Activated CD4-positive, alpha-beta T cell treated with anti-CD3 and anti-CD28 coated beads, Interleukin-10, Interleukin-2, amounts not matched to agents 100 ng/mL and 50 ng/mL, durations not matched to agents 16 hours and 8 hours (primary cell): ENCODE measurements around the gene COG6.

ENCODE experiments used
- DNase-seq: peaks from one replicate; pipeline ENCODE4 v3.0.0-alpha.2; 2020

The COG6 gene

GRCh38 chr13:39655569-39656324, at the start of gene COG6:
Gene COG6 (plus strand): TSS chr13:39655662. CDS start chr13:39655727, 65 bp downstream.
- peak; percentile 94 for DNase-seq

GRCh38 chr13:39605677-39606320, 49.7 kb upstream of the COG6 start:
- no peak for DNase-seq

GRCh38 chr13:39607876-39608275, 47.6 kb upstream of the COG6 start:
- no peak for DNase-seq

DNA sequence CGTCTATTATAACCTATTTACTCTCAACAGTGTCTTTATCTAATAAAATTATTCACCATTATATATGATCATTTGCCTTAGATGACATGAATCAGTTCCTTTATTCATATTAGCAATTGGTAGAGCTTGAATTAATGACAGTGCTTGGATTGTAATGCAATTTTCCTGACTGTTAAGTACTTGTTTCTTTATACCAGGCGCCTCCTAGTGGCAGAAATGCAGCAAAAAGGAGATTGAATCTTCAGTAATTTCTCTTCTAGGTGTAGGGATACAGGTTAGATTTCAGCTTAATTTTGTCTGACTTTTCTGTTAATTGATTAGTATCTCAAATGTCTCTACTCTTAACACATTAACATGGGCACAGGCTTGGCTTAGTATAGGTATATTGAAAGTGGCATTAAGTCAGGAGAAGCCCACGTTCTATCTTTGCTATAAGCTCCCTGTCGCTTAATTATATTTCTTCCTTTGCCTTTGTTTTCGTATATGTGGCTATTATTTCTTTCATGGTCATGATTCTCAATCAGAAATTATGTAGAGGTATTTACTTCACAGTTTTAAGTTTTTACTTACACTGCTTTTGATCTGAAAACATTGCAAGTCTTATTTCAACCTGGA, 43.3 kb upstream of the COG6 start:
- DNase-seq, result peak; percentile 58

- DNase-seq, result peak; percentile 59
Measured at GRCh38 chr13:39616087-39616694, 39.3 kb upstream of the COG6 start.

DNA sequence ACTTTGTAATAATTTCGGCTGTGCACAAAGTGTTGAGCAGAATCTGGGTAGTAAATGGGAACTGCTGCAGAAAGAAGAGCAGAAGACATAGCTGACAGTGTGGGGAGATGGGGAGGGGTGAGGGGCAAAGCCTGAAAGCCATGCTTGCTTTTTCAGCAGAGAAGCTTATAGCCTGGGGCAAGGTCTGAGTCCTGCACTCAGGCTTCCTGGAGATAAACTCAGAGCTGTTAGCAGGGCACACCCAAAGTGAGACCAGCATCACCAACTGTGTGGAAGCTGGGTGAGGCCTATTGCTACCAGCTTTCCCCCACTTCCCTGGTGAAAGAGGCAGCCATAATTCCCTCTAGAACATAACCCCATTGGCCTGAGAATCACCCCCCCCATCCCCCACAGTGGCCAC, 36.9 kb upstream of the COG6 start:
- DNase-seq, result no peak

- DNase-seq, result no peak
Measured at GRCh38 chr13:39623466-39623865, 32.0 kb upstream of the COG6 start.

GRCh38 chr13:39631307-39631706, 24.2 kb upstream of the COG6 start:
- DNase-seq, result no peak

DNA sequence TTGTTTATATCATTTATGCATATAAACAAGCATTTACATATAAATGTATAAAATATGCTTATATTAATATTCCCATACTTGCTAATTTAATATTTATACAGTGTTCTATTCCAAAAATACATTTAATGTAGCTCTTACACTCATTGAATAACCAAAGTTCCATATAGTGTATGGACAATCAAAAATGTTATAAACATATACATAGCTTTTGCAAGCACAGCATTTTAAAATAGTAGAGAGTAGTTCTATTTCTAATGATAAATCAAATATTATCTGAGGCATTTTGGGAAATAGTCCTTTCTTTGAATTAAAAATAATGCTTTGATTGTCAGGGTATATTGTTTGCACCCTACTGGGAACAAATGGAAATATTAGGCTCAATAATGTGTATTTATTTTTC, 22.5 kb upstream of the COG6 start:
- DNase-seq, result no peak

DNA sequence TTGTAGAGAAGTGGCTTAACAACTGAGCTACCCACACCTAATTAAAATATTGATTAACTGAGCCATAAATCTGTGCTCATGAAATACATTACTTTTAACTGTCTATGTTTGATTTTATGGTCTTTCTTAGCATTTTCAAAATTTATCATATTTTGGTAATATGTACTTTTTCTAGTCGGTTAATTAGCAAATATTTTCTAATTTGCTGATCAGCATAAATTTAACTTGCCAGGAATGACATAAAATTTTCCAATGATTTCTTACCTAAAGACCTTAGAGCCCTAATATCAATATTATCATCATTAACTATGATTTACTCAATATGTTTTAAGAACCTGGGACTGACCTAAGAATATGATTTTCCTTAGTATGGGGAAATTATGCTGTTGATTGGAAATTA, 19.9 kb upstream of the COG6 start:
- no peak for DNase-seq

- no peak for DNase-seq
Measured at GRCh38 chr13:39637890-39638289, 17.6 kb upstream of the COG6 start.

DNA sequence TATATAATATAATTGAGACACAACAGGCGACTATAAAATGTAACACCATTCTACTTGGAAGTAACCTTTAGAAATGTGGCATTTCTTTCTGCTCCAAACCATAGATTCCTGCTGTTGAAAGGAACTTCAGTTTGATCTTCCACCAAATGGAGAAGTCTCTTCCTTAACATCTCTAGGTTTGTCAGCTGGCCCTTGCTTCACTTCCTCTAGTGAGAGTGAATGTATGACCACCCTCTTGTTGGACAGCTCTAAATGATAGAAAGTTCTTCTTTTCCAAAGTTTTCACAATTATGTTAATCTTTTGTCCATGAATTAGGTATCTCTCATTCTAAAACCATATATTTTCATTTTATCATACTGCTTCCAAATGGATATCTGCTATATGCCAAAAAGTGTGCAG, 13.8 kb upstream of the COG6 start:
- DNase-seq, result no peak

DNA sequence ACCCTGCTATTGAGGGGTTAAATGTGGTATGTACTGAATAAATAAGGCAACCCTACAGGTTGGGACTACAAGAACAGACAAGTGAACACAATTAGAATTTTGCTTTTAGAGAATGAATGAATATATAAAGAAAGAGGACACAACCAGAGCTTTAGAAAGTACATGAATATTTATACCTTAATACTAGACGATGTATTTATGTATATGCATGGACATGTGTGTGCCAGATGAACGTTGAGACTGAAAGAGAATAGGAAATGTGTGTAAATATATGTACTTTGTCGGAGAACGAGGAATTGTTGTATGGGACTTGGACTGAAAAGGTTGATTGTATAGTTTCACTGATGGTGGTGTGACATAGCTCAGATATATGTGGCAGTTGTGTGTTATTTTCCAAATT, 9.3 kb upstream of the COG6 start:
- DNase-seq, result no peak

DNA sequence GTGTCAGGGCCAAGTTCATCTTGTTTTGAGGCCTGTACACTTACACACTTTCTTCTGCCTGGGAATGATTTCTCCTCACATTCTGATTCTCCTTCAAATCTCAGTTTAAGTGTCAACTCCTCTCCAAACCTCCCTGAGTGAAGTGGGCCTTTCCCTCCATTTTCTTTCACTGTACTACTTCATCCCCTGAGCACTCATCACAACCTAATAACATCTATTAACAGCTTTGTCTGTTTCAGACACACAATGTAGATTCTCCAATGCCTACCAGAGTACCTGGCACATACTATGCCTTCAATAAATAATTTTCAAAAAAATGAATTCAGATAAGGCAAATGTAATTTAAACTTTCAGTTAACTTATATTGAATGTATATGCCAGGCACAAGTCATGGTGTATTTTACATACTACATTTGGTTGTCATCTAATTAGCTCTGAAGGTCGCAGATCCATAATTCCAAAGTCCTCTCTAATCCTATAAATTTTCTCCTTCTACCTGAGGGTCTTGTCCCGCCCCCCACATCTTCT, 357 bp upstream of the COG6 start:
- no peak for DNase-seq

DNA sequence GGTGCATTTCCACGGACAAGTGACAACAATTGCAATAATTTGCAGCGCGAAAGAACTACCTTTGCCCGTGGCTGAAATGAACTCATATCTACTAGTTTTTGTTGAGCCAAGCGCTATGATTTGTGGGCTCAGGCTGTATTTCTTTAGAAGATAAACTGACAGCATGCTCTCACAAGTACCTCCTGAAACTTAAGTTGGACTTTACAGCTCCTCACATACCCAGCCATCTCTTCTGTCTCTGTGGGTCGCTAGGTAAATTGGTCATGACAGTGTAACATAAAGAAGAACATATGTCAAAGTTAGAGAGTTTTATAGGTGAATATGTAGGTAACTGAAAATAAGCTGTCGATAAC, 839 bp downstream of the COG6 start:
- no peak for DNase-seq

GRCh38 chr13:39663508-39663907, 8.0 kb downstream of the COG6 start:
- no peak for DNase-seq

GRCh38 chr13:39663958-39664357, 8.5 kb downstream of the COG6 start:
- DNase-seq, result no peak

DNA sequence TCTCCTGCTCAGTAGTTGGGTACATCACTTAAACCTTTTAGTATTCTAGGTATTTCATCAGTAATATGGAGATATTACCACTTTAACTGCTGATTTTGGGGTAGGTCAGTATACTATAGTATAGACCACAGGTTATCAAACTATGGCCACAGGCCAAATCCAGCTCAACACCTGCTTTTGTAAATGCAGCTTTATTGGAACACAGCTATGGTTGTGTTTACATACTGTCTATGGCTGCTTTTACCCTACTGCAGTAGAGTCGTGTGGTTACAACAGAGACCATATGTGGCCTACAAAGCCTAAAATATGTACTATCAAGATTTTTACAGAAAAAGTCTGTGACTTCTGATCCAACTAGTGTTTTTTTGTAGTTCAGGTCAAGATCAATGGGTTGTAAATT, 10.3 kb downstream of the COG6 start:
- no peak for DNase-seq

- no peak for DNase-seq
Measured at GRCh38 chr13:39670445-39670844, 15.0 kb downstream of the COG6 start.

- no peak for DNase-seq
Measured at GRCh38 chr13:39672378-39673132, 17.1 kb downstream of the COG6 start.

GRCh38 chr13:39675904-39676303, 20.4 kb downstream of the COG6 start:
- DNase-seq, result no peak

- DNase-seq, result peak; percentile 38
Measured at GRCh38 chr13:39676315-39676876, 20.9 kb downstream of the COG6 start.

- DNase-seq, result no peak
Measured at GRCh38 chr13:39682310-39682709, 26.8 kb downstream of the COG6 start.
